HG03060 (cell line): ENCODE data around the gene MIS12.

Experiments used
- ATAC-seq: cut with Tn5 transposase; IDR thresholded peaks from one replicate; pipeline ENCODE4 v1.9.1; 2021; ENCODE audit warnings: low read depth, moderate number of reproducible peaks; ENCODE audit not compliant: unreplicated experiment

MIS12 gene

DNA sequence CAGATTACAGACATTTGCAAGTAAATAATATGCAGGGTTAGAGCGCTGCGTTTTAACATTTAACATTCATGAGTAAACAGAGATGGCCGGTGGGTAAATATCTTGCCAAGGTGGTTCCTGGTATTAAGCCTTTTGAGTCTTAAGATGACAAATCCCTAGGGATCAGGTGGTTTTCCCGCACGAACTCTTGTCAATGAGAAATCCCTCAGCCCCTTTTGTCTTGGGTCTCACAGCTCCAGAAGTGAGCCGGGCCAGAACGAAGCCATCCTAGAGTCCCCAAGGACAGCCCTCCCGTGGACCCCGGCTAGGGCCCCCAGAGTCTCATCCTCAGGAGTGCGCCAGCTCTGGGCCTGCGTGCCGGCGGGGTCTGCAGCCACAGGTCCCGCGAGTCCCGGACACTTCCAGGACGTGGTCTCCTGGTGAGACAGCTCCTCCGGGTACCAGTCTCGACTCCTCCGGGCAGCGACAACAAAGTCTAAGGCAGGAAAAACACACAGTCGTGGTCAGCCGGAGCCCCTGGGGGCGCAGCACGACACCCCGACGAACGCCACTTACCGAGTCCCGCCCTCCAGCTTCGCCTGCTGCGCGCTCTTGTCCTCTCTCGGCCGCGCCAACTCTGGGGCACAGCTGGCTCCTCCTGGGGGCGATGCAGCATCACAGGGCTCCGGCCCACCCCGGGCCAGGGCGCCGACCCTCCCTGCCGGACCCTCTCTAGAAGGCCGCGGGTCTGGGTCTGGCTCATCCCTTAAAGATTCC lies 13.3 kb downstream of the MIS12 start:
- no peak for ATAC-seq

DNA sequence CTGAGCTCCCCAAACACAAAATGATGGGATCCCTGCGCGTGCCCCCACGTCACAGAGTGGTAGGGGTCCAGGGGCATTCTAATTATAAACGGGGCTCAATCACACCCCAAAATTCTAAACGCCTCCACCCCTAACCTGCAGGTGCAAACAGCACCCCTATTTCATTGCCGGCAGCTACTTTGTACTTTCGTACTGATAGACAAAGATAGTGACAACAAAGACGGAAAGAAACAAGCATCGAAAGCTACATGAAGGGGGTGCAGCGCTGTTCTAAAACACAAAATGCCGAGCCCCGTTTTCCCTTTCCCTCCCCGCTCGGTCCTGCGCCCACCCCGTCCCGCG lies 13.9 kb downstream of the MIS12 start:
- ATAC-seq = no peak

DNA sequence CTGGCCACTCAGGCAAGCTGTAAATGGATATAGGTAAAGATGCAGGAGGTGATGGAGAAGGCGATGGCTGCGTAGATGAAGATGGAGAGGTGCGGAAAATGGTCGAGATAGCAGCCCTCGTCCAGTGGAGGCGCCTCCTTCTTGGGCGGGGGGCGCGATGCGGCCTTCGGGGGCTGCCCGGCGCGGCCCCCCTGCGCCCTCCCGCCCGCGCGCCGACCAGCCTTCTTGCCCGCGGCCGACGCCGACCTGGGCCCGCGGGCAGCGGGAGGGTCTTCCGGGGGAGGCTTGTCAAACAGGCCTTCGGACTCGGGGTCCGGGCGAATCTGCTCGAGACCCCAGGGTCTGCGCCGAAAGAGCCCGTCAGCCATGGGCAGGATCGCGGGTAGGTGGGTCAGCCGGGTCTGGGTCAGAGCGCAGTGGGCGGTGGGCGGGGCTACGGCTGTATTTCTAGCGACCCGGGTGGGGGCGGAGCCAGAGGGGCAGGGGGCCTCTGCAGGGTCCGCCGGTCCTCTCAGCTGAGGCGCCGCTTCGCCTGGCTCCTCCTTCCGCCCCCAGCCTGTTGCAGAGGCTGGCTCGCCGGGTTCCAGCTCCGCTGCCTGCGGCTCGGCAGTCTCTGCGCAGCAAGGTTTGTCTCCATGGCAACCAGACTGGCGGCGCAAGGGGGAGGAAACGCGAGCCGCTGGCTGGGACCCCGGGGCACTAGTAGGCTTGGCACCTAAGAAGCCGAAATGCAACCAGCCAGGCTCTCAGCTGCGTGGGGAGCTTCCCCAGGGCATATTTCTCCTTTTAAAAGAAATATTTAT lies 14.4 kb downstream of the MIS12 start:
- ATAC-seq = no peak

DNA sequence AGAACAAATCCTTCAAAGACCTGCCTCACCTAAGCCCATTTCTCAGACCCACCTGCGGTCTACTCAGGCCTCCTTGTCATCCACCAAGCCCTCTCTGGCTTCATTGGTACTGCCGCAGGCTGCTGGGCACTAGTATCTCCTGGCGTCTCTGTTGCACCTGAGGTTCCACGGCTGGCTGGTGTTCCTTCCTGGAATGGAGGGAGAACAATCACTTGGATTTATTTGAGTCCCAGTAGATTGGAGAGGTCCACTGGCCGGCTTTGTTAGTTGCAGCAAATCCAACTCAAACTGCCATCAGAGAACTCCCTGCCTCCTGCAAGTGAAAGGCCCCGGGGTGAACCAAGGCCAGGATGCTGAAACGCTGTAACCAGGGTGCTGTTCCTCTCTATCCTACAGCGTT lies 15.3 kb downstream of the MIS12 start:
- ATAC-seq = no peak

DNA sequence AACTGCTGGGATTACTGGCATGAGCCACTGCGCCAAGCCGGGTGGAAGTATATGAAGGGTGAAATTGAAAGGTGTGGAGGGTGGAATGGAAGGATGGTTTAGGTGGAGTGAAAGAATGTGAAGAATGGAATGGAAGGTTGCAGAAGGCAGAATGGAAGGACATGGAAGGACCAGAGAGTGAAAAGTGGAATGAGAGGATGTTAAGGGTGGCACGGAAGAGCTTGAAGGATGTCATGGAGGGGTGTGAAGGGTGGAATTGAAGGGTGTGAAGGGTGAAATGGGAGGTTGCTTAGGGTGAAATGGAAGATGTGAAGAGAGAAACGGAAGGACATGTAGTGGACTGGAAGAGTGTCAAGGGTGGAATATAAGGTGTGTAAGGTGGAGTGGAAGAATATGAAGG lies 16.2 kb downstream of the MIS12 start:
- ATAC-seq = no peak

DNA sequence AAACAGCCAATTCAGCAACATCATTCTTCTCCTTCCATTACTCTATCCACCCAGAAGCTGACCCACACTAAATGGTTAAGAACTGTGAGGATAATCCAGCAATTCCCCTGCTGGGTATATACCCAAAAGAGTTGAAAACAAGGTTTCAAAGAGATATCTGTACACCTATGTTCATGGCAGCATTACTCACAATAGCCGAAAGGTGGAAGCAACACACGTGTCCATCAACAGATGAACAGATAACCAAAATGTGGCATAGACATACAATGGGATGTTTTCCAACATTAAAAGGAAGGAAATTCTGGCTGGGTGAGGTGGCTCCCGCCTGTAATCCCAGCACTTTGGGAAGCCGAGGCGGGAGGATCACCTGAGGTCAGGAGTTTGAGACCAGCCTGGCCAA lies 19.9 kb downstream of the MIS12 start:
- ATAC-seq = no peak

DNA sequence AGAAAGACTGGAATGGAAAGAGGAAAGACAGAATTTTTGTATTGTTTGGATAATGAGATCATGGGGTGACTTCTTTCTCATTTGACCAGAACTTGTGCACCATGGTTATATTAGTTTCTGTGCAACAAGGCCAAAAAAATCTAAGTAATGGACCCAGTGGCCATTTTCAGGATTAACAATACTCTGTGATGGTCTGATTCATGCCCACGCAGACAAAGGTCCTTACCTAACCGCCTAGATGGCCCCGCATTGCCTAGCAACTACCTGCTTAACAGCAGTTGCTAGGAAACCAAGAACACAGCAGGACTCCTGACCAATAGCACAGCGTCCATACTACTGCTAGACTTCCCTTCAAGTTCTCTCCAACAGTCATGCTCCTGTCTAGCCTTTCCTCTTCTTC lies 22.4 kb downstream of the MIS12 start:
- no peak for ATAC-seq

DNA sequence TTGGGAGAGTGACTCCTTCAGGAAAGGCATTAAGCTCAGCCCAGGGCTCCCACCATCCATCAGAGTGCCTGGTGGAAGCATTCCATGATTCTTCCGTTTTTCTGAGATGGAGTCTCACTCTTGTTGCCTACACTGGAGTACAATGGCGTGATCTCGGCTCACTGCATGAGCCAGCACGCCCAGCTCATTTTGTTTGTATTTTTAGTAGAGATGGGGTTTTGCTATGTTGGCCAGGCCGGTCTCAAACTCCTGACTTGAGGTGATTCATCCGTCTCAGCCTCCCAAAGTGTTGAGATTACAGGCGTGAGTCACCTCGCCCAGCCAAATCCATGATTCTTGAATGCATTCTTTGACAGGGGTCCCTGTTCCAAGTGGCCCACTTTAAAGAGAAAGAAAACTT lies 23.1 kb downstream of the MIS12 start:
- ATAC-seq = no peak

DNA sequence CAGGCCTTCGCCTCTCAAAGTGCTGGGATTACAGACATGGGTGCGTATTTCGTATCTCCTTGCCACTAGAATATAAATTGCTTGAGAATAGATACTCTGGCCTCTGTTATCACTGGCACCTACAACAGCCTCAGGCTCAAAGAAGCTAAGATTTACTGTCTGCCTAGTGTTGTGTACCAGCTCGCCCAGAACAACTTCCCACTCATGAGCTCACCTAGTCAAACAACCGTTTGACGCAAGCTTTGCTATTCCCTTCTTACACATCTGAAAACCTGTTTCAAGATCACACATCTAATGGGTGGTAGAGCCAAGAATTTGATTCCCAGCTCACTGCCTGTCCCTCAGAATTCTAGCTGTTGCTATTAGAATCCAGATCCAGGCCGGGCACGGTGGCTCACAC lies 24.4 kb downstream of the MIS12 start:
- no peak for ATAC-seq

DNA sequence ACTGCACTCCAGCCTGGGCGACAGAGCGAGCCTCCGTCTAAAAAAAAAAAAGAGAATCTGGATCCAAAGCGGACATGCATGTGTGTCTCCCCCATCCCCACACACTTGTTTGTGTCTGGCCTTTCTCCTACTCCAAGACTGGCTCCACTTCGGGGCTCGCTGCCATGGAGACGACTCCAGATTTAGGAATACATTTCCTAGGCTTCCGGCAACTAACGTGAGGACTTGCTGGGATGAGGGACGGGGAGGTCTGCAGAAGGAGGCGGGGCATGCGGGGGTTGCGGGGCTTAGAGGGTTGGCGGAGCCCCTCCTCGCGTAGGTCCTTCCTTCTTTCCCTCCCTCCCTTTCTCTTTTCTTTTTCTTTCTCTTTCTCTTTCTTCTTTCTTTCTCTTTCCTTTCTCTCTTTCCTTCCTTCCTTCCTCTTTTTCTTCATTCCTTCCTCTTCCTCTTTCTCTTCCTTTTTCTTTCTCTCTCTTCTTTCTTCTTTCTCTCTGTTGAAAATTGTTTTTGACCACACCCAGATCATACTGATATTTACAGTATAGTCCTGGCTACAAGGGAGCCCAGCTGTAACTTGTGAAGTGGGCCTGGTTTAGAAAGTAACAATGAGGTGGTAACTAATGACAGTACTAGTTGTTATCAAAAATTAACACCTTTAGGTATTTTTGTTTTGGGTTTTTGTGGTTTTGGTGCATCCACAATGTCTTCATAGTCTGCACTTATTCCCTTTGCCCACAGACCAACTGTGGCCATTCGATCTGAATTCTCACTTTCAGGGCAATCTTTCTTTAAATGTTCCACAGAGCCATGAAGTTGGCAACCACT lies 25.2 kb downstream of the MIS12 start:
- no peak for ATAC-seq

DNA sequence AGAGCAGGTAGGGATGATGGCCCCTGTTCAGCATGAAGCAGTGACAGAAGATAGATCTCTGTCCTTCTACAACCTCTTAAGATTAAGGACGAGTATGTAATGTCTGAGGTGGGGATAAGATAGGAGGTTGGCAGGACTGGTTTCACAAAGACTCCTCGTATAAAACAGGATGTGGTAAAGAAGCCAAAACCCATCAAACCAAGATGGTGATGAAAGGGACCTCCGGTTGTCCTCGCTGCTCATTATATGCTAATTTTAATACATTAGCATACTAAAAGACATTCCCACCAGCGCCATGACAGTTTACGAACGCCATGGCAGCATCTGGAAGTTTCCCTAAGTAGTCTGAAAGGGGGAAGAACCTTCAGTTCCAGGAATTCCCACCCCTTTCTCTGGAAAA lies 27.3 kb downstream of the MIS12 start:
- ATAC-seq = no peak

DNA sequence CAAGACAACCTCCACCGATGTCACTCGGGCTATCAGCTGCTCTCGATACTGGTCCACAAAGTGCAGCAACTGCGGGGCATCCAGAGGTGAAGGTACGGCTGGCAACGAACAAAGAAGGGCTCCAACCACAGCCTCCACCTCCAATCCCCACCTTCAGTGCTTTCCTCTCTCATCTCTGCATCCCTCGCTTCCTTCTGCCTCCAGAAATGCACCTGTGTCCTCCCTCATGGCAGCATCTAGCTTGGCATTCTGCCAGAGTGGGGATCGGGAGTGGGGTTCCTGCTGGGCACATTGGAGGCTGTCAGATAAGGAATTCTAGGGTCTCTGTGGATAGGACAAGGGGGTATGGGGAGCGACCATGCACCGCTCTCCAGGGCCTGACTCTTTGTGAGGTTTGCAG lies 28.6 kb downstream of the MIS12 start:
- ATAC-seq = no peak

DNA sequence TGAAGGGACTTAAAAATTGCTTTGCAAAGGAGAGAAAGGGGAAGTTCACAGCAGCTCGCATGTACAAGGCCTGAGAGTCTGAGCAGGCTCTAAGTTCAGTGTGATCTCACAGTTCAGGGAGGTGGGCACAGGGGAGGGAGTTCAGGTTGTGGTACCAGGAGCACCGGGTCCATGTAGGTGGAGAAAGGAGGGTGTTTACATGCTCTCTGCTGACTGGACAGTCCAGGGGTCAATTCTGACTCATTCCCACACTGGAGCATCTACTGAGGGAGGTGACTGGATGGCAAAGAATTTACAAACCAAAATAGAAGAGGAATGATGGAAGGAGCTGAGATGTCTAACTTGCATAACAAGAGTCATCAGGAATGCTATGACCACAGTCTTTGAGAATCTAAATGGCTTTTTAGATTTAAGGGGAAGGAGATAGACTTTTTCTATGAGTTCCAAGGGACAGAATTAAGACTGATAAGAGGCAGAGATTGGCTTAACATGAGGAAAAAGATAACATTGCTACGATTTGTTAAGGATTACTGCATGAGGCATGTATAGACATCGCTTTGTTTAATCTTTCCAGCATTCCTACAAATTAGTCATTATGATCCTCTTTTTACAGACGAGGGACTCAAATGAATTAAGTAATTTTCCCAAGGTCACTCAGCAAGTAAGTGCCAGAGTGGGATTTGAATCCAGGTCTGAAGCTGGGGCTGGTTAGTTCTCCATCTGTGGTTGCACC lies 29.9 kb downstream of the MIS12 start:
- ATAC-seq = no peak

DNA sequence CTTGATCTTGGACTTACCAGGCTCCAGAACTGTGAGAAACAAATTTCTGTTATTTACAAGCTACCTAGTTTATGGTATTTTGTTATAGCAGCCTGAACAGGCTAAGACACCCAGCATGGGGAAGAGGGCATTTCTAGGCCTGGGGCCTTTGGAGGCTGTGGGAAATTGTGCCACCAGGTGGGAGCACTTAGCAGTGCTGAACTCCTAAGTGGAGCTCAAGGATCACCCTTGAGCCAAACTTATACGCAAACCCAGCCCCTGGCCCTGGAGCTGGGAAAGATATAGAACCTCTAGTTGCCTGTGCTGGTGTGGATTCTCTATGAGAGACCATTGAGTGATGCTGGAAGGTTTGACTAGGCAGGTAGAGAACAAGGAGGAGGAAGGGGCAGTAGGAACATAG lies 36.1 kb downstream of the MIS12 start:
- no peak for ATAC-seq

DNA sequence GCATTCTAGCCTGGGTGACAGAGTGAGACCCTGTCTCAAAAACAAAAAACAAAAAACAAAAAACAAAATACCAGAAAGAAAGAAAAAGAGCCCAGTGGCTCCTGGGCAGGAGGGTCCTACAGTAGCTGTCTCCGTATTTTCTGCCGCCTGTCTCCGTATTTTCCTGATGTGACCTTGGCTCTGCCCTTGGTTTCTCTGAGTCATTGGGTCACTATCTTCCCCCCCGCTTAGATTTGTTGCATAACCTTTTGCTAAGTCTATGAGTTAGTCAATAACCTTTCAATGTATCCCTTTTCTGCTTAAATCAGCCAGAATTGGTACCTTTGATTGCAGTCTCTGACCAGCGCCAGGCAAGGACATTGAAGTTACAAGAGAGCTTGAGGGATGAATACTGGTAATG lies 36.9 kb downstream of the MIS12 start:
- no peak for ATAC-seq

DNA sequence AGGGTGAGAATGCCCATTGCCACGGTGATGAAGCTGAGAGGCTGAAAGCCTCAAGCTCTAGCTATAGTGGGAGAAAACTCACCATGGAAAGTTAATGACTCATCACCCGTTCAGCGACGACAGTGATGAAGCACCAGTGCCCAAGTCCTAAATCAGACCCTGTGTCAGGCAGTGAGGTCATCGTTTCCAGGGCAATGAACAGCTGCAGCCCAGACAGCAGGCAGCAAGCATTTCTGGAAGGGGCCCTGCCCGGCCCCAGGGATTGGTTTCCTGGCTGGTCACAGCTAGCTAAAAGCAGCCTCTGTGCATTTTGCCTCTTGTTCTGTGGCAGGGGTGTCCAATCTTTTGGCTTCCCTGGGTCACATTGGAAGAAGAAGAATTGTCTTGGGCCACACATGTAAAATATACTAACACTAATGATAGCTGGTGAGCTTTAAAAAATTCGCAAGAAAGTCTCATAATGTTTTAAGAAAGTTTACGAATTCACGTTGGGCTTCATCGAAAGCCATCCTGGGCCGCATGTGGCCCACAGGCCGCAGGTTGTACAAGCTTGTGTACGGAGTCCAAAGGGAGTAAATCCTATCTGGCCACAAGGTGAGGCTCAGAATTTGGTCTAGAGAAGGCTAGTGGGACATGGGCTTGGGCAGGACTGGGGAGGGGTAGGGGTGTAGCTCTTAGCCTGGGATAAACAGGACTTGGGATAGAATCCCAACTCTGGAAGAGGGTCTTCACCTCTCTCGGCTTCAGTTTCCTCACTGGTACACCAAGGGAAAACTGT lies 40.6 kb downstream of the MIS12 start:
- ATAC-seq = no peak

DNA sequence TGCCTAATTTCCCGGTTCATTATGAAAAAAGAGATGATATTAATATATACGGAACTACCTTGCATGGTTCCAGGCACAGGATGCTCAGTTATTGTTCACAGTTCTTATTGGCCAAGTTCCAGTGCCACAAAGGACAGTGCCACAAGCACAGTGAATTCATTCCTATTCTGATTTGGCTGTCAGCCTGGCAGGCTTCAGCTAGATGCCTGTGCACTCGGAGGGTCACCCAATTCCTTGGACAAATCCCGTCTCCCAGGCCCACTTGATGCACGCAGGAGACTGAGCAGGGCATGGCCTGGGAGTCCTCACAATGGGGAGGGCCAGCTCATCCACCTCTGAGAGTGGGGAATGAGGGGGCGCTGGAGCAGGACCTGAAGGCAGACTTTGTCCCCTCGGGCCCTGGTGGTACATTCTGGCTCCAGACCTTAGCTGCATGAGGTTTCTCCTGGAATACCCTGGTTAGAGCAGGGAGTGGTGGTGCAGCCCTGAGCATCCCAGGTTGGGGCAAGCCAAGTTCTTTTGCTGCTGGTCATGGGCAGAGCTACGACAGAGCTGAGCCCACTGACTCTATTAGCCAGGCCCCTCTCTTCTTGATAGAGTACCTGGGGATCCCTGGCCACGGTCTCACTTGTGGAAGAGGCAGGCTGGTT lies 41.4 kb downstream of the MIS12 start:
- no peak for ATAC-seq

DNA sequence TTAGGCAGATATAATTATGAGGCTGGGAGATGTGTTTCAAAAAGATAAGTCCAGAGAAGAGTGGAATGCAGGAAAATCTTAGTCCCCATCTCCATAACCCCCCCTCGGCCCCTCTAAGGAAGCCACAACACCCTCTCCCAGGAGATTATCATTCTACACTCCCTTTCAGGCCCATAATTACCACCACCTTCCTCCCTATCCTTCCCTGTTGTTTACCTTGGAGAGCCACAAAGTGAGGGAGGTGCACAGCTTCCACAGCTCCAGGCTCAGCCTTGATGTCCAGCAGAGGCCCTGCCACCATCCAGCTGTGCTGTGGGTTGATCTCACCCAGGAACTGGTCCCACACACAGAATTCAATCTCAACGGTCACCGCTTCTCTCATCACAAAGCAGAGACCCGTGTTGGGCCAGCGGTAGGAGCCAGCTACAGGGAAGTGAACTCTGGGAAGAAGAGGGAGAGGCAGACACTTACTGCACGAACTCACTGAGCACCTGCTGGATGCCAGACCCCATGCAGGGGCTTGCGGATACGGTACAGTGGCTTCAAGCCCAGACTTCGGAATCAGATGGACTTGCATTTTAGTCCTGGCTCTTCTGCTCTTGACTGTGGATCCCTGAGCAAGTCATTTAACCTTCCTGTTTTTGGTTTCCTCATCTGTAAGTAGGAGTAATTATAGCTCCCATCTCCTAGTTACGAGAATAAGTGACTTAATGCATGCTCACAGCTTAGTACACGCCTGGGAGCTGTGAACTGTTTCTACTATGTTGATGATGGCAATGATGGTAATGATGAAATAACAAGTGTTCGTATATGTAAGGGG lies 44.1 kb downstream of the MIS12 start:
- no peak for ATAC-seq

DNA sequence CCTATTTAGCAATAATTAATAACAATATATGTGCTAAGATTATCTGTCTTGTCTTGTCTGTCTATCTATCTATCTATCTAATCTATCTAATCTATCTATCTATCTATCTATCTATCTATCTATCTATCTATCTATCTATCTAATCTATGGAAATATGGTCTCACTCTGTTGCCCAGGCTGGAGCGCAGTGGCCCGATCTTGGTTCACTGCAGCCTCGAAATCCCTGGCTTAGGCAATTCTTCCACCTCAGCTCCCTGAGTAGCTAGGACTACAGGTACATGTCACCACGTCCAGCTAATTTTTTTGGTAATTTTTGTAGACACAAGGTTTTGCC lies 44.7 kb downstream of the MIS12 start:
- no peak for ATAC-seq
